K562 (cell line): Measurements from ENCODE around the gene TMEFF2. TPM values are rescaled to one million over a fixed set of nuclear protein-coding genes. Genes with fewer than 3 reads are reported as not detected.

Source experiments
- ATAC-seq: fragments of 200-7000 bp; cut with Tn5 transposase; 3 replicates; pipeline ENCODE4 v1.9.1; 2020; ENCODE audit warnings: moderate library complexity
- BruUV-seq: library from RNA; stranded (reverse); fragments of 400-500 nt; replicated peaks from 2 replicates; lab custom pipeline; 2021; lab: Mats Ljungman, UMichigan
- CTCF ChIA-PET: fragments of 300-600 bp; formaldehyde crosslinking; extraction: SDS; loops from one replicate; lab custom pipeline; 2021; ENCODE audit warnings: low intra/inter-chr PET ratio; lab: Yijun Ruan, JAX
- POLR2A ChIA-PET: fragments of 300-600, 350-650 bp; sonication (Branson Sonifier 250); formaldehyde crosslinking; extraction: SDS; loops from one replicate; lab custom pipeline; 2021; ENCODE audit warnings: antibody characterized with exemption, inconsistent platforms; lab: Yijun Ruan, JAX
- DNase-seq, 4 experiments: peaks; one replicate each; pipeline versions ENCODE4 v3.0.0 to v3.0.0-alpha.2; 2011 to 2018; ENCODE audit warnings: low spot score in 3 of 4, mixed read lengths in 3 of 4; ENCODE audit errors: extremely low read depth in 1 of 4
- FAIRE-seq: peaks from 2 replicates; lab custom pipeline; 2011; peaks lifted over from hg19 to GRCh38; lab: Jason Lieb, UNC
- H2AFZ ChIP-seq: 2 replicates; pipeline ENCODE4 v1.6.0; 2011; ENCODE audit warnings: low read depth, low read length, control low read depth, inconsistent platforms
- H3K27ac ChIP-seq: fragments of 200-600 bp; 3 replicates; pipeline ENCODE4 v1.8.0; 2011; ENCODE audit warnings: low read depth, mild to moderate bottlenecking, control low read depth, inconsistent platforms, low read length, moderate library complexity, mixed read lengths; ENCODE audit errors: extremely low read depth
- H3K27me3 ChIP-seq, 2 experiments: fragments of 300-600 bp in 1 of 2; 2 replicates in 1 of 2; 3 replicates in 1 of 2; pipeline versions ENCODE4 v1.6.0 to v1.8.0; 2011; ENCODE audit warnings: inconsistent platforms in 2 of 2, low read length in 2 of 2, mild to moderate bottlenecking in 1 of 2, mixed read lengths in 1 of 2, moderate library complexity in 1 of 2; ENCODE audit not compliant: control insufficient read depth in 2 of 2, insufficient read depth in 2 of 2
- H3K36me3 ChIP-seq: fragments of 300-600 bp; 3 replicates; pipeline ENCODE4 v1.8.0; 2011; ENCODE audit warnings: mild to moderate bottlenecking, low read length, inconsistent platforms; ENCODE audit not compliant: control insufficient read depth, insufficient read depth
- H3K4me1 ChIP-seq, 2 experiments: fragments of 200-600 bp in 1 of 2; replicated peaks in 1 of 2; 2 replicates in 1 of 2; 3 replicates in 1 of 2; pipeline versions ENCODE4 v1.5.1 to v1.8.0; 2011; ENCODE audit warnings: inconsistent platforms in 2 of 2, low read length in 2 of 2, mild to moderate bottlenecking in 1 of 2, mixed read lengths in 1 of 2, moderate library complexity in 1 of 2; ENCODE audit not compliant: control insufficient read depth in 2 of 2, insufficient read depth in 2 of 2
- H3K4me2 ChIP-seq: 2 replicates; pipeline ENCODE4 v1.6.1; 2011; ENCODE audit warnings: low read length, control low read depth, inconsistent platforms, mixed read lengths; ENCODE audit not compliant: insufficient read depth
- H3K4me3 ChIP-seq: fragments of 200-600 bp; sonication (generic), shearing (Covaris generic); 2 replicates; pipeline ENCODE4 v1.5.1; 2016; ENCODE audit warnings: control low read depth, inconsistent platforms
- H3K79me2 ChIP-seq: fragments of 200-600 bp; 3 replicates; pipeline ENCODE4 v1.8.0; 2011; ENCODE audit warnings: low read length, inconsistent platforms; ENCODE audit not compliant: control insufficient read depth, insufficient read depth
- H3K9ac ChIP-seq, 2 experiments: 2 replicates each; pipeline versions ENCODE4 v1.6.0 to v1.6.1; 2011; ENCODE audit warnings: low read depth in 2 of 2, low read length in 2 of 2, control low read depth in 1 of 2, inconsistent platforms in 1 of 2, mild to moderate bottlenecking in 1 of 2, mixed read lengths in 1 of 2; ENCODE audit not compliant: insufficient read depth in 1 of 2
- H3K9me1 ChIP-seq: one replicate; pipeline ENCODE4 v1.6.0; 2011; ENCODE audit warnings: inconsistent platforms, mild to moderate bottlenecking, low read length, moderate library complexity; ENCODE audit not compliant: control insufficient read depth, insufficient read depth
- H3K9me3 ChIP-seq: replicated peaks from 2 replicates; pipeline ENCODE4 v1.5.1; 2011; ENCODE audit warnings: low read depth, low read length, inconsistent platforms; ENCODE audit not compliant: control insufficient read depth, insufficient read depth
- H4K20me1 ChIP-seq: replicated peaks from 2 replicates; pipeline ENCODE4 v1.6.1; 2011; ENCODE audit warnings: low read length, inconsistent platforms, mixed read lengths; ENCODE audit not compliant: control insufficient read depth, insufficient read depth
- ARID2 ChIP-seq: fragments of 450-650 bp; IDR thresholded peaks from 2 replicates; pipeline ENCODE4 v1.6.1; 2017; ENCODE audit warnings: antibody characterized with exemption, mild to moderate bottlenecking
- CLOCK ChIP-seq: fragments of 250-450 bp; sonication (Bioruptor Pico); IDR thresholded peaks from 2 replicates; pipeline ENCODE4 v1.4.0; 2020; ENCODE audit warnings: mild to moderate bottlenecking, moderate library complexity, borderline replicate concordance
- DPF2 ChIP-seq: fragments of 450-650 bp; IDR thresholded peaks from 2 replicates; pipeline ENCODE4 v1.6.1; 2016
- E2F8 ChIP-seq: fragments of 450-650 bp; IDR thresholded peaks from 2 replicates; pipeline ENCODE4 v1.7.1; 2018; ENCODE audit warnings: mild to moderate bottlenecking, low read depth; ENCODE audit not compliant: partially characterized antibody
- MAFG ChIP-seq: fragments of 450-650 bp; conservative IDR thresholded peaks from 2 replicates; pipeline ENCODE4 v1.6.1; 2016; ENCODE audit warnings: missing genetic modification characterization, missing compliant biosample characterization
- MED1 ChIP-seq: sonication (generic); formaldehyde crosslinking; IDR thresholded peaks from 2 replicates; pipeline ENCODE4 v1.8.1; 2023; ENCODE audit warnings: missing genetic modification reagents, borderline replicate concordance
- MIER1 ChIP-seq: fragments of 450-650 bp; IDR thresholded peaks from 2 replicates; pipeline ENCODE4 v1.6.1; 2016; ENCODE audit warnings: antibody characterized with exemption, mild to moderate bottlenecking, low read depth
- NRF1 ChIP-seq, 2 experiments: fragments of 450-650 bp; IDR thresholded peaks in 1 of 2; conservative IDR thresholded peaks in 1 of 2; 2 replicates each; pipeline ENCODE4 v1.6.1; 2014; ENCODE audit warnings: mild to moderate bottlenecking in 2 of 2
- POU5F1 ChIP-seq: fragments of 150-350 bp; IDR thresholded peaks from 2 replicates; pipeline ENCODE4 v1.6.1; 2014; ENCODE audit warnings: borderline replicate concordance, low read length, low read depth, mild to moderate bottlenecking; ENCODE audit not compliant: partially characterized antibody
- SMAD4 ChIP-seq: fragments of 250-450 bp; sonication (Bioruptor Pico); conservative IDR thresholded peaks from 2 replicates; pipeline ENCODE4 v1.8.0; 2021; ENCODE audit warnings: inconsistent platforms, mild to moderate bottlenecking, moderate library complexity
- TCFL5 ChIP-seq: fragments of 250-450 bp; sonication (Bioruptor Pico); conservative IDR thresholded peaks from 2 replicates; pipeline ENCODE4 v1.6.1; 2021; ENCODE audit warnings: mild to moderate bottlenecking, moderate library complexity, matching md5 sums
- XRCC5 ChIP-seq: fragments of 200-400 bp; formaldehyde crosslinking; IDR thresholded peaks from 2 replicates; pipeline ENCODE4 v1.6.1; 2017; ENCODE audit warnings: low read depth, mild to moderate bottlenecking, low read length
- ZBTB7A ChIP-seq: IDR thresholded peaks from 2 replicates; pipeline ENCODE4 v1.6.1; 2011; ENCODE audit warnings: low read depth, mild to moderate bottlenecking, low read length, moderate library complexity, borderline replicate concordance; ENCODE audit not compliant: control insufficient read depth
- ZHX1 ChIP-seq: fragments of 150-350 bp; conservative IDR thresholded peaks from 2 replicates; pipeline ENCODE4 v1.6.1; 2014; ENCODE audit warnings: low read length
- ZNF224 ChIP-seq: sonication (generic); formaldehyde crosslinking; IDR thresholded peaks from 2 replicates; pipeline ENCODE4 v1.8.0; 2022; ENCODE audit warnings: mild to moderate bottlenecking, missing genetic modification reagents
- ZNF79 ChIP-seq: fragments of 250-450 bp; sonication (Bioruptor Pico); IDR thresholded peaks from 2 replicates; pipeline ENCODE4 v1.4.0; 2020; ENCODE audit warnings: low read depth, mild to moderate bottlenecking, moderate library complexity
- WGBS: fragments of 100-300 bp; shearing (Covaris generic); methylation state at CpG from one replicate; pipeline ENCODE4 v1.1.6; 2016; ENCODE audit warnings: low coverage, mixed read lengths; ENCODE audit not compliant: insufficient coverage; ENCODE audit errors: missing lambda C conversion rate; 5-methylcytosine and 5-hydroxymethylcytosine counted together
- in situ Hi-C: fragments of 300-500 bp; cut with MboI; formaldehyde crosslinking; loops from 4 replicates; pipeline ENCODE4 v1.15.0; 2018; ENCODE audit warnings: inconsistent platforms, mixed read lengths
- intact Hi-C: fragments of 100-400 bp; cut with micrococcal nuclease; formaldehyde crosslinking; loops from 2 replicates; pipeline ENCODE4 v1.14.2; 2022
- polyA plus RNA-seq, 8 experiments: library from polyadenylated mRNA; depleted of rRNA in 4 of 8; stranded (reverse) in 5 of 8; unstranded in 3 of 8; fragments of >200 nt; fragmentation: Nextera tagmentation in 2 of 8; fragmentation: Illumina TruSeq in 1 of 8; extraction: Ambion mirVana in 2 of 8; extraction: Trizol in 1 of 8; gene quantifications; 2 replicates each; pipeline versions ENCODE4 v1.2.1 to v1.2.3, GENCODE V29; 2011 to 2014; ENCODE audit warnings: inconsistent platforms in 1 of 8, missing spikeins in 1 of 8
- total RNA-seq, 7 experiments: library from RNA; depleted of rRNA in 6 of 7; stranded (reverse); fragments of >200 nt in 6 of 7; fragmentation: Illumina TruSeq in 2 of 7; extraction: Trizol in 2 of 7; gene quantifications; 2 replicates each; pipeline versions ENCODE4 v1.2.1 to v1.2.3, GENCODE V29; 2011 to 2021; ENCODE audit warnings: low replicate concordance in 1 of 7

TMEFF2 gene
- total and polyA plus RNA-seq, 9 of the 15 experiments (the other 6 are each of a cell fraction or from before 2014, with no cell fraction given): 1.4 TPM; not detected in 8

- FAIRE-seq: no peak
- TF ChIP-seq E2F8 (no peak), ZBTB7A (no peak), TCFL5 (CRISPR knock-in tag) (no peak), SMAD4 (CRISPR knock-in tag) (no peak), POU5F1 (no peak), DPF2 (no peak), MED1 (CRISPR knock-in tag) (no peak), XRCC5 (no peak), NRF1 (conservative IDR thresholded peaks at IDR 0.05 in 1 of 2, IDR thresholded peaks at IDR 0.05 in 1 of 2) (no peak), ZHX1 (no peak), ZNF224 (CRISPR knock-in tag) (no peak), MAFG (tag) (no peak), CLOCK (CRISPR knock-in tag) (no peak), MIER1 (no peak), ZNF79 (CRISPR knock-in tag) (no peak), ARID2 (no peak)
- TF ChIP-seq, all 486 proteins: peak for 0
- Histone ChIP-seq H4K20me1 (no peaks in the 10 kb centered on the region), H3K4me2 (no peak overlapping the region), H3K9me3 (no peaks in the 10 kb centered on the region), H3K9me1 (no peaks in the 10 kb centered on the region), H3K9ac (no peak overlapping the region), H3K4me1 (no peaks in the 10 kb centered on the region; a peak in 1 of 5 replicates), H3K4me3 (no peak overlapping the region), H3K36me3 (no peaks in the 10 kb centered on the region), H3K27ac (no peak overlapping the region), H2AFZ (peak overlapping the region; percentile 15; the same call in 1 of the 2 replicates), H3K27me3 (no peaks in the 10 kb centered on the region), H3K79me2 (no peaks in the 10 kb centered on the region)
- 25% methylated on average over 2 of the region's 2 CpGs for WGBS
- POLR2A ChIA-PET: interaction anchor here (1.5 kb wide), 1 partner anchor 8 kb away, joined by 5 read pairs; no protein-coding TSS in a partner anchor
- ATAC-seq: no peak
- no TSS peak for BruUV-seq
- CTCF ChIA-PET: no interaction called here
- no peak for DNase-seq
- in situ Hi-C loops (no loop called here), intact Hi-C loops (loop anchor here (5.0 kb wide), 1 partner anchor 201 kb away; no protein-coding TSS in a partner anchor)
Measured at GRCh38 chr2:192148241-192148619, 46.5 kb downstream of the TMEFF2 start.
